Measurements from ENCODE around the gene PALB2.

GRCh38 chr16:23554536-23554935 is 86.6 kb downstream of the PALB2 start:
- no peak for TF ChIP-seq POLR2AphosphoS5 (IDR thresholded peaks at IDR 0.05; ENCODE audit: insufficient read depth in 1 of 2, low read depth in 1 of 2)
- TF ChIP-seq CTCF (IDR thresholded peaks at IDR 0.05): no peak

All from vagina (tissue), 2 donors.